CD4-positive, CD25-positive, alpha-beta regulatory T cell (primary cell): ENCODE measurements around the gene PDSS2. TPM values are rescaled to one million over a fixed set of nuclear protein-coding genes. Genes with fewer than 3 reads are reported as not detected.
"Not testable (repeated sequence)": the region's sequence is repeated elsewhere in the genome, so short reads cannot be mapped to it uniquely, and the experiment has no call there.

ENCODE experiments used
- ATAC-seq, 2 donors: fragments of 150-1000 bp; cut with Tn5 transposase; one replicate each; pipeline ENCODE4 v1.10.0; 2021; ENCODE audit warnings: low read depth in 2 of 2, moderate number of reproducible peaks in 2 of 2, moderate library complexity in 1 of 2
- DNase-seq, 3 donors: peaks; one replicate each; pipeline versions ENCODE4 v3.0.0 to v3.0.0-alpha.2; 2012 to 2022; ENCODE audit warnings: mixed read lengths in 1 of 3
- H3K27ac ChIP-seq: one replicate; pipeline ENCODE4 v1.7.0; 2013; ENCODE audit warnings: mild to moderate bottlenecking, low read length; ENCODE audit not compliant: insufficient read depth, poor library complexity, severe bottlenecking
- H3K27me3 ChIP-seq: one replicate; pipeline ENCODE4 v1.7.0; 2013; ENCODE audit warnings: low read length; ENCODE audit not compliant: control insufficient read depth, insufficient read depth
- H3K36me3 ChIP-seq: one replicate; pipeline ENCODE4 v1.7.0; 2013; ENCODE audit warnings: mild to moderate bottlenecking, low read length, moderate library complexity; ENCODE audit not compliant: control insufficient read depth, insufficient read depth
- H3K4me1 ChIP-seq: 2 replicates; pipeline ENCODE4 v1.7.0; 2013; ENCODE audit warnings: mild to moderate bottlenecking, low read length; ENCODE audit not compliant: insufficient read depth, control insufficient read depth, poor library complexity, severe bottlenecking
- H3K4me3 ChIP-seq: one replicate; pipeline ENCODE4 v1.7.0; 2013; ENCODE audit warnings: low read depth, mild to moderate bottlenecking, low read length, moderate library complexity
- H3K9me3 ChIP-seq, 2 experiments: 1 replicate in 1 of 2; 2 replicates in 1 of 2; pipeline ENCODE4 v1.7.0; 2013; ENCODE audit warnings: low read length in 2 of 2, mild to moderate bottlenecking in 1 of 2, moderate library complexity in 1 of 2; ENCODE audit not compliant: control insufficient read depth in 2 of 2
- H3K27ac Mint-ChIP-seq, 3 donors: one replicate each; pipeline ENCODE4 v1.8.0; 2020 to 2022; ENCODE audit warnings: mild to moderate bottlenecking in 3 of 3, mixed read lengths in 3 of 3, moderate library complexity in 2 of 3
- H3K27me3 Mint-ChIP-seq: one replicate; pipeline ENCODE4 v1.8.0; 2022; ENCODE audit warnings: mild to moderate bottlenecking, mixed read lengths
- H3K36me3 Mint-ChIP-seq: one replicate; pipeline ENCODE4 v1.8.0; 2020; ENCODE audit warnings: mixed read lengths
- H3K4me1 Mint-ChIP-seq, 4 donors: one replicate each; pipeline ENCODE4 v1.8.0; 2020 to 2022; ENCODE audit warnings: mixed read lengths in 4 of 4, mild to moderate bottlenecking in 1 of 4
- H3K4me3 Mint-ChIP-seq, 4 donors: one replicate each; pipeline ENCODE4 v1.8.0; 2020 to 2022; ENCODE audit warnings: mild to moderate bottlenecking in 4 of 4, mixed read lengths in 4 of 4, moderate library complexity in 3 of 4
- H3K9me3 Mint-ChIP-seq, 7 donors: one replicate each; pipeline ENCODE4 v1.8.0; 2020 to 2022; ENCODE audit warnings: mixed read lengths in 7 of 7, mild to moderate bottlenecking in 3 of 7, moderate library complexity in 2 of 7
- polyA plus RNA-seq, 4 donors: library from polyadenylated mRNA; unstranded; fragments of 300-500 nt; fragmentation: Illumina TruSeq; gene quantifications; one replicate each; pipeline ENCODE4 v1.2.3, GENCODE V29; 2021
- total RNA-seq: library from RNA; stranded (reverse); gene quantifications from one replicate; pipeline ENCODE4 v1.2.3, GENCODE V29; 2022

Gene PDSS2
- total and polyA plus RNA-seq, 5 donors from 2014 or later, result 11.6 to 18.8 (median 15.1) TPM

DNA sequence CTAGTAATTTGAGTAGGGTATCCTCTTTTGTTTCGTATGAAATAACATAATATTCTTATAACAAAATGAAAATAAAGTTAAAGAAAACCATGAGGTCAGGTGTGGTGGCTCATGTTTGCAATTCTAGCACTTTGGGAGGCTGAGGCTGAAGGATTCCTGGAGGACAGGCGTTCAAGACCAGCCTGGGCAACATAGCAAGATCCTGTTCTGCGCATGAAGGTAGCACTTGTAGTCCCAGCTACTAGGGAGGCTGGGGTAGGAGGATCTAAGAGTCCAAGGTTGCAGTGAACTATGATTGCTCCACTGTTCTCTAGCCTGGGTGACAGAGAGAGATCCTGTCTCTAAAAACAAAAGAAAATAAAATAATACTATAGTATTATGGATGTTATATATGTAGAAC lies 145.6 kb downstream of the PDSS2 start:
- H3K4me3 ChIP-seq, result no peak overlapping the region
- no peak overlapping the region for H3K27ac ChIP-seq
- Mint-ChIP-seq H3K9me3 (no peaks in the 10 kb centered on the region), H3K4me3 (no peak overlapping the region), H3K27me3 (no peaks in the 10 kb centered on the region), H3K4me1 (peaks cover 0 to 10% (median 3%) of the 10 kb centered on the region in 4 donors), H3K36me3 (peaks cover 15% of the 10 kb centered on the region), H3K27ac (no peak overlapping the region)
- no peaks in the 10 kb centered on the region for H3K36me3 ChIP-seq
- H3K9me3 ChIP-seq, result no peaks in the 10 kb centered on the region
- no peak for DNase-seq
- H3K4me1 ChIP-seq, result no peaks in the 10 kb centered on the region
- H3K27me3 ChIP-seq, result no peaks in the 10 kb centered on the region
- ATAC-seq, result no peak

- peaks cover 0 to 2% (median 0%) of the 10 kb centered on the region in 7 donors for H3K9me3 Mint-ChIP-seq
Observed at GRCh38 chr6:107310362-107310761, 149.0 kb downstream of the PDSS2 start.

GRCh38 chr6:107308677-107309076 lies 150.7 kb downstream of the PDSS2 start:
- Mint-ChIP-seq H3K36me3 (peaks cover 33% of the 10 kb centered on the region), H3K27ac (no peak overlapping the region), H3K27me3 (no peaks in the 10 kb centered on the region), H3K9me3 (peaks cover 0 to 2% (median 0%) of the 10 kb centered on the region in 7 donors), H3K4me3 (no peak overlapping the region), H3K4me1 (peaks cover 0 to 14% (median 3%) of the 10 kb centered on the region in 4 donors)
- Histone ChIP-seq H3K27ac (no peak overlapping the region), H3K36me3 (no peaks in the 10 kb centered on the region), H3K9me3 (no peaks in the 10 kb centered on the region), H3K4me3 (no peak overlapping the region), H3K4me1 (no peaks in the 10 kb centered on the region), H3K27me3 (no peaks in the 10 kb centered on the region)
- DNase-seq, result no peak
- ATAC-seq, result no peak

More at GRCh38 chr6:107310362-107310761, 149.0 kb downstream of the PDSS2 start:
- no peak overlapping the region for H3K27ac Mint-ChIP-seq
- H3K36me3 Mint-ChIP-seq, result peaks cover 25% of the 10 kb centered on the region
- DNase-seq, result no peak
- H3K4me1 Mint-ChIP-seq, result peaks cover 0 to 11% (median 3%) of the 10 kb centered on the region in 4 donors
- no peaks in the 10 kb centered on the region for H3K9me3 ChIP-seq
- no peak overlapping the region for H3K4me3 ChIP-seq
- H3K27me3 Mint-ChIP-seq, result no peaks in the 10 kb centered on the region
- H3K27ac ChIP-seq, result no peak overlapping the region
- H3K27me3 ChIP-seq, result no peaks in the 10 kb centered on the region
- no peaks in the 10 kb centered on the region for H3K36me3 ChIP-seq
- no peak for ATAC-seq
- no peaks in the 10 kb centered on the region for H3K4me1 ChIP-seq
- H3K4me3 Mint-ChIP-seq, result no peak overlapping the region

GRCh38 chr6:107305994-107306393 lies 153.4 kb downstream of the PDSS2 start:
- Mint-ChIP-seq H3K4me1 (peaks cover 0 to 13% (median 0%) of the 10 kb centered on the region in 4 donors), H3K36me3 (peaks cover 30% of the 10 kb centered on the region)

DNA sequence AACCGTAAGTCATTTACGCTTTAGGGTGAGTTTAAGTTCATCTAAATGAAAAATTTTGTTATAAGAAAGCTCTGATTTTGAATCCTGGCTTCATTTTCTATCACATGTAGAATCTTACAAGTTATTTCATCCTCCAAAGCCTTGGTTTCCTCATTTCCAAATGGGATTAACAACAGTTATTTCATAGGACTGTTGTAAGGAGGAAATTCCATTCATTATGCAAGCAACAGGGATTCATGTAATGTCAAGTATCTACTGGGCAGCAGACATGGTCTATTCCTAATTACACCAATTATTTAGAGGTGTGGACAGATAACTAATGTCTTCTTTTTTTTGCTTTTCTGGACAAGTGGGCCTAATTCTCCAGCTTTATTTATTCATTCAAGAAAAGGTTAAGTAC lies 154.0 kb downstream of the PDSS2 start:
- no peak for ATAC-seq
- Histone ChIP-seq H3K4me3 (no peak overlapping the region), H3K36me3 (no peaks in the 10 kb centered on the region), H3K4me1 (no peaks in the 10 kb centered on the region), H3K27ac (no peak overlapping the region), H3K9me3 (no peaks in the 10 kb centered on the region), H3K27me3 (no peaks in the 10 kb centered on the region)
- Mint-ChIP-seq H3K4me3 (no peak overlapping the region), H3K27me3 (no peaks in the 10 kb centered on the region), H3K36me3 (peaks cover 27% of the 10 kb centered on the region), H3K4me1 (peaks cover 0 to 11% (median 0%) of the 10 kb centered on the region in 4 donors), H3K27ac (no peak overlapping the region), H3K9me3 (peaks cover 0 to 2% (median 0%) of the 10 kb centered on the region in 7 donors)
- no peak for DNase-seq

More at GRCh38 chr6:107305994-107306393, 153.4 kb downstream of the PDSS2 start:
- H3K27me3 Mint-ChIP-seq, H3K4me1 ChIP-seq, H3K27ac Mint-ChIP-seq, H3K27me3 ChIP-seq, H3K4me3 ChIP-seq, DNase-seq, H3K9me3 Mint-ChIP-seq, H3K9me3 ChIP-seq, H3K4me3 Mint-ChIP-seq, H3K36me3 ChIP-seq, H3K27ac ChIP-seq, ATAC-seq: not testable (repeated sequence)

DNA sequence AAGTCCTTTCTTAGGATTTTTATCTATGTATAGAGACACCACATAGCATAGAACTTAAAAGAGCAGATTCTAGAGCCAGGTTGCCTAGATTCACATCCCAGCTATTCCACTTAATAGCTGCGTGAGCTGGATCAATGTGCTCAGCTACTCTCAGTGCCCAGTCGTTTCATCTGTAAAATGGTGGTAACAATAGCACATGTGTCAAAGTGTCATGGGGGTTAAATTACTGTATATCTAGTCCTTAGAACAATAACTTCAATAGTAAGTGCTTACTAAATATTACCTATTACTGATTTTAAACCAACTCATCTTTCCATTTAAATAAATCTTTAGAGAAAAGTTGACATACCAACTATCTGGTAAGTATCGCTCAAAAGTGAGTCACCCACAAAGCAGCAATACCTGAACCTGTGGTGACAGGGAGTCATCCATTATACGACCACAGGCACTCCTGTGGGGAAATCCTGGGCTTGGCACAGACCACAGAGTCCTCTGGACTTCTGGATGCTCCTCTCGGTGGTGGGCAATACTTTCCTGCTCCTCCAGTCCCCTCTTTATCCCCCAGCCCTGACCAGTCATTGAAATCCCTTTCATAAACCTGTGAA lies 154.8 kb downstream of the PDSS2 start:
- Mint-ChIP-seq H3K4me3 (no peak overlapping the region), H3K9me3 (peaks cover 0 to 2% (median 0%) of the 10 kb centered on the region in 7 donors), H3K27ac (no peak overlapping the region), H3K36me3 (peaks cover 25% of the 10 kb centered on the region), H3K27me3 (no peaks in the 10 kb centered on the region), H3K4me1 (peaks cover 0 to 16% (median 3%) of the 10 kb centered on the region in 4 donors)
- Histone ChIP-seq H3K9me3 (no peaks in the 10 kb centered on the region), H3K27me3 (no peaks in the 10 kb centered on the region), H3K36me3 (no peaks in the 10 kb centered on the region), H3K4me3 (no peak overlapping the region), H3K27ac (no peak overlapping the region), H3K4me1 (no peaks in the 10 kb centered on the region)
- no peak for DNase-seq
- no peak for ATAC-seq

- H3K27me3 ChIP-seq, result no peaks in the 10 kb centered on the region
- no peaks in the 10 kb centered on the region for H3K4me1 ChIP-seq
- no peak for ATAC-seq
- H3K9me3 ChIP-seq, result no peaks in the 10 kb centered on the region
- Mint-ChIP-seq H3K4me3 (no peak overlapping the region), H3K9me3 (peaks cover 0 to 4% (median 0%) of the 10 kb centered on the region in 7 donors), H3K36me3 (peaks cover 6% of the 10 kb centered on the region), H3K27me3 (no peaks in the 10 kb centered on the region), H3K4me1 (peaks cover 3 to 22% (median 10%) of the 10 kb centered on the region in 4 donors), H3K27ac (no peak overlapping the region)
- DNase-seq, result no peak
- no peaks in the 10 kb centered on the region for H3K36me3 ChIP-seq
- no peak overlapping the region for H3K27ac ChIP-seq
- H3K4me3 ChIP-seq, result no peak overlapping the region
Observed at GRCh38 chr6:107293350-107293749, 166.0 kb downstream of the PDSS2 start.

- no peak overlapping the region for H3K4me3 Mint-ChIP-seq
- ATAC-seq (no peak), DNase-seq (no peak)
- no peak overlapping the region for H3K27ac Mint-ChIP-seq
- peaks cover 0 to 4% (median 0%) of the 10 kb centered on the region in 7 donors for H3K9me3 Mint-ChIP-seq
- H3K27me3 Mint-ChIP-seq, result no peaks in the 10 kb centered on the region
- Histone ChIP-seq H3K36me3 (no peaks in the 10 kb centered on the region), H3K27ac (no peak overlapping the region), H3K9me3 (no peaks in the 10 kb centered on the region), H3K4me1 (no peaks in the 10 kb centered on the region), H3K4me3 (no peak overlapping the region), H3K27me3 (no peaks in the 10 kb centered on the region)
- H3K36me3 Mint-ChIP-seq, result peaks cover 6% of the 10 kb centered on the region
- peaks cover 3 to 22% (median 10%) of the 10 kb centered on the region in 4 donors for H3K4me1 Mint-ChIP-seq
Observed at GRCh38 chr6:107292715-107293271, 166.6 kb downstream of the PDSS2 start.
